D721Med (cell line): ENCODE results near the gene PELI2.

ENCODE experiments used
- DNase-seq: peaks from one replicate; pipeline ENCODE4 v3.0.0; 2011; ENCODE audit warnings: low spot score; ENCODE audit not compliant: insufficient read length
- FAIRE-seq: peaks from 2 replicates; lab custom pipeline; 2011; peaks lifted over from hg19 to GRCh38; lab: Jason Lieb, UNC
- TF ChIP-seq, protein P1 (sequence below): IDR thresholded peaks from 2 replicates; pipeline ENCODE4 v1.5.1; 2012; ENCODE audit warnings: mild to moderate bottlenecking, control low read depth; ENCODE audit not compliant: insufficient read depth; ENCODE audit errors: missing control alignments

Gene PELI2

DNA sequence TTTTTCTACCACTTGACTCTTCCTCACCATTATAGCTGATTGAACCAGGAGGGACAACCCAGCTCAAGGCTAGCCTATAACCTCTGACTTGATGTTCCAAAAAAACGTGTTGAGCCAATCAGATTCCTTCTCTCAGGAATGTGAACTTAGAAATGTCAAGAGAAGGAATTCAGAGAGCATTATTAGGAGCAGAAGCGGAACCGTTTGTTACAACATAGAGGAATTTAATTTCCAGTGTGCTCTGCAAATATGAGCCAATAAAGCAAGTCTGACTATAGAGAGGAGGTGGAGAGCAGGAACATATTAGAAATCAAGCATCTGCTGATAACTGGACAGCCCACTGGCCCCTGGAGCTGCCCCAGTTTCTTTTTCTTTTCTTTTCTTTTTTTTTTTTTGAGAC is 15.3 kb upstream of the PELI2 start:
- DNase-seq (no peak), FAIRE-seq (no peak)
- TF ChIP-seq, protein P1, sequence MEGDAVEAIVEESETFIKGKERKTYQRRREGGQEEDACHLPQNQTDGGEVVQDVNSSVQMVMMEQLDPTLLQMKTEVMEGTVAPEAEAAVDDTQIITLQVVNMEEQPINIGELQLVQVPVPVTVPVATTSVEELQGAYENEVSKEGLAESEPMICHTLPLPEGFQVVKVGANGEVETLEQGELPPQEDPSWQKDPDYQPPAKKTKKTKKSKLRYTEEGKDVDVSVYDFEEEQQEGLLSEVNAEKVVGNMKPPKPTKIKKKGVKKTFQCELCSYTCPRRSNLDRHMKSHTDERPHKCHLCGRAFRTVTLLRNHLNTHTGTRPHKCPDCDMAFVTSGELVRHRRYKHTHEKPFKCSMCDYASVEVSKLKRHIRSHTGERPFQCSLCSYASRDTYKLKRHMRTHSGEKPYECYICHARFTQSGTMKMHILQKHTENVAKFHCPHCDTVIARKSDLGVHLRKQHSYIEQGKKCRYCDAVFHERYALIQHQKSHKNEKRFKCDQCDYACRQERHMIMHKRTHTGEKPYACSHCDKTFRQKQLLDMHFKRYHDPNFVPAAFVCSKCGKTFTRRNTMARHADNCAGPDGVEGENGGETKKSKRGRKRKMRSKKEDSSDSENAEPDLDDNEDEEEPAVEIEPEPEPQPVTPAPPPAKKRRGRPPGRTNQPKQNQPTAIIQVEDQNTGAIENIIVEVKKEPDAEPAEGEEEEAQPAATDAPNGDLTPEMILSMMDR, result no peak

DNA sequence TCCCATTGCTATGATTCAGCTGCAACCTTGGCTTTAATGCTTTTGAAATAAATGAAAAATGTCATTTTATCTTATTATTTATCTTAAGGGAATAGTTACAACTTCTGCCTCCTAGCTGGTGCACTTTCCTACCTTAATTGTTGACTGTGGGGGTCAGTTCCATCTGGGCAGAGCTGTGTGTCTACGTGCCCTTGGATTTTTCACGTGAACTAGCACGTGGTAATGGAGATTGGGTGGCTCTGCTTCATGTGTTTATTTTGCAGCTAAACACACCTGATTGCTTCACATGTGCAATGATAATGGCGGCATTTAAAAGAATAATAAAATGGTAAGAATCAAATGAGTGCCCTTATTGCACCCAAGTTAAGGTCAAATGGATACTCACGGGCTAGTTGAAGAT is 10.6 kb upstream of the PELI2 start:
- no peak for FAIRE-seq
- DNase-seq, result no peak
- TF ChIP-seq, protein P1, result no peak

DNA sequence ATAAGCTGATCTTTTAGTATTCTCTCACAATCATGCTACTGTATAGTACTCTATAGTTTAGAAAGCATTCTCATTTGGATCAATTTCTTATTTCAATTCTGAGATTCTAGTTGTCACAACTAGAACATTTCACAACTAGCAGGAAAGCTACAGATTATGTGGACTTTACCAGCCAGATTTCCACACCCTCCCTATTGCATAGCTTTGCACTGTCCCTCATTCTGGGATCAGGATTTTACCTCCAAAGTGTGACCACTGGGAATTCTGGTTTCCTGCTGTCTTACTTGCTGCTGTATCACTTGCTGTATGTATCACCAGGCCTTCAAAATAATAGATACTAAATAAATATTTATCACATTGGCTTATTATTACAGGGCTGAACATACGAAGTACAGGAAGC is 10.2 kb upstream of the PELI2 start:
- FAIRE-seq (no peak), DNase-seq (no peak)
- TF ChIP-seq, protein P1, result no peak

DNA sequence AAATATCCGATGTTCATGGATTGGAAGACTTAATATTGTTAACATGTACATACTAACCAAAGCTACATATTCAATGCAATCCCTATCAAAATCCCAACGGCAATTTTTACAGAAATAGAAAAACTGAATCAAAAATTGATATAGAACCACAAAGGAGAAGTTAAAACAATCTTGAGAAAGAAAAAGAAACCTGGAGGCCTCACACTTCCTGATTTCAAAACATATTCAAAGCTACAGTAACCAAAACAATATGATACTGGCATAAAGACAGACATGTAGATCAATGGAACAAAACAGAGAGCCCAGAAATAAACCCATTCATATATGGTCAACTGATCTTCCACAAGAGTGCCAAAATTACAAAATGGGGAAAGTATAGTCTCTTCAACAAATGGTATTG is 5.4 kb upstream of the PELI2 start:
- DNase-seq (no peak), FAIRE-seq (no peak)
- TF ChIP-seq, protein P1, result no peak

DNA sequence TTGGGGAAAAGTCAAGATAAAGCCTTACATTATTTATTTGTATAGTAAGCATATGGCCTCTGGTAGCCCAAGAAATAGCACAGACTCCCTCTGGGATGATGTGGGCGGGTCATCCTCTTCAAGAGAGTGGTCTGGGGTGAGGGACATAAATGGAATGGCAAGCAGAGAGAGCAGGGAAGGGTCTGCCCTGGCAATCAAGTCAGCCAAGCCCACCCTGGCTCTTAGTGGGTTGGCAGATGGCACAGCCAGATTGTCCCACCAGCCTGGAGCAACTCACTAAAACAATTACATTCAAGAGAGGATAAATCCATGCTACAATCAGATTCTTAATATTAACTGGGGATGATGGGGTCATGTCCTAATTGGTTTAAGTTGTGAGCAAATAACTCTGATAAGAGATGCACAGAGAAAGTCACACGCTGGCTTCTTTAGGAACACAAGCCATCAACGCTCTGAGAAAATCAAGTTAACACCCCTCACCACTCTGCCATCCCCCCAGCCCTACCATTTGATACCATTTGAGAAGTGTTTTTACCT is 2.8 kb upstream of the PELI2 start:
- TF ChIP-seq, protein P1, result no peak
- DNase-seq (no peak), FAIRE-seq (peak; percentile 51)

DNA sequence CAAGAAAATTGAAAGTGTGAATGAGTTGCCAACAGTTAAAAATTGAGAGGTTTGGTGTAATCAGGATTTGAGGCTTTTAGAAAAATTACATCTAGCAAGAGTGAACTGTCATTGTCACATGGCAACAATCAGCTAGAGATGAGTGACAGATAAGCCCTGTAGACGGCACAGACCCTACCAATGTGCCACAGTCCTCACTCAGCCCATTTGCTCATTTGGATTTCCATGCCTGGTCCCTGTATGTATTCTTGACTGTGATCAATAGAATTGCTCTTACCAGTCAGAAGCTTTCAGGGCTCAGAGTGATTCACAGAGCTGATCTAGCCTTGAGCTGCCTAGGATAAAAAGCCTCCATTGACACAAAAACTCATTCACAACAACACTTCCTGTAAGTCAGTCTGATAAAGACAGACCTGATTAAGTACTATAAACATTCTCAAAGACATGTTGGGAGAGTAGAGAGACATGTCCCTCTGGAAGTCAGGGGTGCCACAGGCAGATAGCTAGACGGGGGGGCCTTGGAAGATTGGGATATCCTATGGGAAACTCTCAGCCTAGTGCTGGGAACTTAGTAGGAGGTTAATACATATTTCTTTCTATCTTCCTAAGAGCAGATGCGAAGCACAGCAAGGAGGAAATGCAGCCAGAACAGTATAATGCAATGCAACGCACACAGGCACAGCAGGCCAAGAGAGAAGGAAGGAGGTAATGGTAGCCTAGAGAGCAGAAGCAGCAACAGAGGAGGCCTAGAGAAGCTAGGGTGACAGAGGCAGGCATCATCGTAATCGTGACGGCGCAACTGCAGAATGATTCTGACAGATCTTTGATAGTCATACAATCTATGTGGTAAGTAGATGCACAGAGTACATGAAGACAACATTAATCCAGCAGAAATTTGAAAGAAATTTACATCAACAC is 2.0 kb upstream of the PELI2 start:
- DNase-seq, result no peak
- FAIRE-seq, result peak; percentile 74
- TF ChIP-seq, protein P1, result no peak
